ENCODE results near the gene ROPN1B.

The ROPN1B gene

DNA sequence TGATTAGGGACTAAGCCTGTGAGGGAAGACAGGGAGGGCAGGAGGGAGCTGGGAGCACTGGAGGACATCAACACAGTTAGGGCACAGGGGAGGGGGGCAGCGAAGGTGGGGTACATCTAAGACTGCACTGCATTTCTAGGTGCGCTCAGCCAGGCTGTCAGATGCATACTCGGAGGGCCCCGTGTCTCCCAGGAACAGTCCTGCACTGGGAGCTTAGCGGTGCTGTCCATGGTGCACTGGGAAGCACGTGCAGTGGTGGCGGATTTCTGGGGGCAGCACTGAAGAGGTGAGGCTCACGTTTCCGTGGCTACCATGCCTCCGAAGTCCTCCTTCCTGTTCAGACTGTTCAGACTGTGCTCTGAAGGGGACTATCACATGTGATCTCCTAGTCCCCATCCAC, 54.4 kb downstream of the ROPN1B start:
- TF ChIP-seq REST (IDR thresholded peaks at IDR 0.05; ENCODE audit: insufficient replicate concordance, low read depth) (peak; percentile 73), GABPA (IDR thresholded peaks at IDR 0.05; ENCODE audit: low read depth) (no peak), POLR2AphosphoS5 (IDR thresholded peaks at IDR 0.05; ENCODE audit: low read depth) (no peak)
- Histone ChIP-seq H3K27me3 (ENCODE audit: insufficient read depth, poor library complexity, severe bottlenecking) (no peaks in the 10 kb centered on the region), H3K27ac (replicated peaks) (no peak overlapping the region), H3K4me3 (replicated peaks; ENCODE audit: insufficient read depth, low read length) (no peak overlapping the region)
- no peak for DNase-seq (ENCODE audit: low read depth in 1 of 2, low spot score in 1 of 2)

- Histone ChIP-seq H3K27ac (replicated peaks) (no peak overlapping the region), H3K4me3 (replicated peaks; ENCODE audit: insufficient read depth, low read length) (no peak overlapping the region), H3K27me3 (ENCODE audit: insufficient read depth, poor library complexity, severe bottlenecking) (no peaks in the 10 kb centered on the region)
- DNase-seq (ENCODE audit: low read depth in 1 of 2, low spot score in 1 of 2), result no peak
- TF ChIP-seq POLR2AphosphoS5 (IDR thresholded peaks at IDR 0.05; ENCODE audit: low read depth), result no peak
- no peak for TF ChIP-seq SPI1 (IDR thresholded peaks at IDR 0.05; ENCODE audit: borderline replicate concordance, low read depth)
- TF ChIP-seq, protein P1, sequence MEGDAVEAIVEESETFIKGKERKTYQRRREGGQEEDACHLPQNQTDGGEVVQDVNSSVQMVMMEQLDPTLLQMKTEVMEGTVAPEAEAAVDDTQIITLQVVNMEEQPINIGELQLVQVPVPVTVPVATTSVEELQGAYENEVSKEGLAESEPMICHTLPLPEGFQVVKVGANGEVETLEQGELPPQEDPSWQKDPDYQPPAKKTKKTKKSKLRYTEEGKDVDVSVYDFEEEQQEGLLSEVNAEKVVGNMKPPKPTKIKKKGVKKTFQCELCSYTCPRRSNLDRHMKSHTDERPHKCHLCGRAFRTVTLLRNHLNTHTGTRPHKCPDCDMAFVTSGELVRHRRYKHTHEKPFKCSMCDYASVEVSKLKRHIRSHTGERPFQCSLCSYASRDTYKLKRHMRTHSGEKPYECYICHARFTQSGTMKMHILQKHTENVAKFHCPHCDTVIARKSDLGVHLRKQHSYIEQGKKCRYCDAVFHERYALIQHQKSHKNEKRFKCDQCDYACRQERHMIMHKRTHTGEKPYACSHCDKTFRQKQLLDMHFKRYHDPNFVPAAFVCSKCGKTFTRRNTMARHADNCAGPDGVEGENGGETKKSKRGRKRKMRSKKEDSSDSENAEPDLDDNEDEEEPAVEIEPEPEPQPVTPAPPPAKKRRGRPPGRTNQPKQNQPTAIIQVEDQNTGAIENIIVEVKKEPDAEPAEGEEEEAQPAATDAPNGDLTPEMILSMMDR (IDR thresholded peaks at IDR 0.05; ENCODE audit: insufficient read depth, low read length), result no peak
- no peak for TF ChIP-seq REST (IDR thresholded peaks at IDR 0.05; ENCODE audit: insufficient replicate concordance, low read depth)
- no peak for TF ChIP-seq GABPA (IDR thresholded peaks at IDR 0.05; ENCODE audit: low read depth)
Observed at GRCh38 chr3:126024049-126024854, 55.3 kb downstream of the ROPN1B start.

DNA sequence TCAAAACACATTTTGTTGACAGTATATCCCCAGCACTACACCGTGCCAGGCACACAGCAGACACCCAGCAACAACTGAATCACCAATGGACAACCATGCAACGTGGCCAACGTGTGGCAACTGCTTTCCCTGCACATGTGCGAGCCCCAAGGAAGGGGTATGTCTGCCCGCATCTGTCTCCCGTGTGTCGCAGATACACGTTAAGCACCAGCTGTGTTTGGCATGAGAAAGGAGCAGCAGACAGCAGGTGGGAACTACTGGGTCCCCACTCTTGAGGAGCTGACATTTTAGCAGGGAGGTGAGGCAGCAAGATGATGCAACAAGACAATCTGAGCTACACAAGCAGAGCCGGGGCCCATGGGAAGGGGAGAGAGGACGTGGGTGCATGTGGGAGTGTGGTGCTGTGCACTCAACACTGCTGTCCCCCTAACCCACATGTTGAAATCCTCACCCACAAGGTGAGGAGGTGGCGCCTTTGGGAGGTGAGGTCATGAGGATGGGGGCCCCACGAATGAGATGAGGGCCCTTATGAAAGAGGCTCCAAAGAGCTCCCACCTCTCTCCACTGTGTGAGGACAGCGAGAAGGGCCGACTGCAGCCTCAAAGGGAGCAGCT, 56.2 kb downstream of the ROPN1B start:
- no peak overlapping the region for H3K27ac ChIP-seq (replicated peaks)
- no peak overlapping the region for H3K4me3 ChIP-seq (replicated peaks; ENCODE audit: insufficient read depth, low read length)
- H3K27me3 ChIP-seq (ENCODE audit: insufficient read depth, poor library complexity, severe bottlenecking), result no peaks in the 10 kb centered on the region
- no peak for TF ChIP-seq REST (IDR thresholded peaks at IDR 0.05; ENCODE audit: insufficient replicate concordance, low read depth)
- TF ChIP-seq, protein P1 (IDR thresholded peaks at IDR 0.05; ENCODE audit: insufficient read depth, low read length), result no peak
- no peak for TF ChIP-seq POLR2AphosphoS5 (IDR thresholded peaks at IDR 0.05; ENCODE audit: low read depth)
- no peak for TF ChIP-seq SPI1 (IDR thresholded peaks at IDR 0.05; ENCODE audit: borderline replicate concordance, low read depth)
- TF ChIP-seq GABPA (IDR thresholded peaks at IDR 0.05; ENCODE audit: low read depth), result no peak
- no peak for DNase-seq (ENCODE audit: low read depth in 1 of 2, low spot score in 1 of 2)
